Mesodermal cell (in vitro differentiated cells): Measurements from ENCODE around the gene B2M.
"Not testable (repeated sequence)": the region's sequence is repeated elsewhere in the genome, so short reads cannot be mapped to it uniquely, and the experiment has no call there.

ENCODE experiments used
- H3K27ac ChIP-seq: 2 replicates; pipeline ENCODE4 v1.7.0; 2013; ENCODE audit warnings: mild to moderate bottlenecking, low read depth, low read length, moderate library complexity; ENCODE audit not compliant: severe bottlenecking
- H3K36me3 ChIP-seq: 2 replicates; pipeline ENCODE4 v1.7.1; 2013; ENCODE audit warnings: mild to moderate bottlenecking, low read length, moderate library complexity; ENCODE audit not compliant: control insufficient read depth, insufficient read depth
- H3K4me1 ChIP-seq: one replicate; pipeline ENCODE4 v1.7.1; 2013; ENCODE audit warnings: mild to moderate bottlenecking, low read length; ENCODE audit not compliant: insufficient read depth, control insufficient read depth, poor library complexity, severe bottlenecking
- H3K4me3 ChIP-seq: 2 replicates; pipeline ENCODE4 v1.7.0; 2013; ENCODE audit warnings: low read length, control low read depth, mild to moderate bottlenecking; ENCODE audit not compliant: insufficient read depth, poor library complexity, severe bottlenecking; ENCODE audit errors: extremely low read depth
- H3K9me3 ChIP-seq: 2 replicates; pipeline ENCODE4 v1.7.1; 2013; ENCODE audit warnings: mild to moderate bottlenecking, low read length, moderate library complexity; ENCODE audit not compliant: control insufficient read depth
- WGBS, 2 experiments: methylation state at CpG; one replicate each; pipeline ENCODE4 v1.1.5; 2013; ENCODE audit warnings: missing lambda C conversion rate in 2 of 2; ENCODE audit not compliant: insufficient coverage in 2 of 2; 5-methylcytosine and 5-hydroxymethylcytosine counted together

The B2M gene

DNA sequence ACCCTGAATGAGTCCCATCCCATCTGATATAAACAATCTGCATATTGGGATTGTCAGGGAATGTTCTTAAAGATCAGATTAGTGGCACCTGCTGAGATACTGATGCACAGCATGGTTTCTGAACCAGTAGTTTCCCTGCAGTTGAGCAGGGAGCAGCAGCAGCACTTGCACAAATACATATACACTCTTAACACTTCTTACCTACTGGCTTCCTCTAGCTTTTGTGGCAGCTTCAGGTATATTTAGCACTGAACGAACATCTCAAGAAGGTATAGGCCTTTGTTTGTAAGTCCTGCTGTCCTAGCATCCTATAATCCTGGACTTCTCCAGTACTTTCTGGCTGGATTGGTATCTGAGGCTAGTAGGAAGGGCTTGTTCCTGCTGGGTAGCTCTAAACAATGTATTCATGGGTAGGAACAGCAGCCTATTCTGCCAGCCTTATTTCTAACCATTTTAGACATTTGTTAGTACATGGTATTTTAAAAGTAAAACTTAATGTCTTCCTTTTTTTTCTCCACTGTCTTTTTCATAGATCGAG, 4.5 kb downstream of the B2M start:
- WGBS, 2 experiments = 100% methylated on average over 1 of the region's 2 CpGs; no CpG with 5 or more reads in 1 of the 2 experiments
- no peak overlapping the region for H3K27ac ChIP-seq
- H3K4me1 ChIP-seq = peaks cover 7% of the 10 kb centered on the region
- no peak overlapping the region for H3K4me3 ChIP-seq
- H3K9me3 ChIP-seq = no peaks in the 10 kb centered on the region
- H3K36me3 ChIP-seq = peaks cover 30% of the 10 kb centered on the region

DNA sequence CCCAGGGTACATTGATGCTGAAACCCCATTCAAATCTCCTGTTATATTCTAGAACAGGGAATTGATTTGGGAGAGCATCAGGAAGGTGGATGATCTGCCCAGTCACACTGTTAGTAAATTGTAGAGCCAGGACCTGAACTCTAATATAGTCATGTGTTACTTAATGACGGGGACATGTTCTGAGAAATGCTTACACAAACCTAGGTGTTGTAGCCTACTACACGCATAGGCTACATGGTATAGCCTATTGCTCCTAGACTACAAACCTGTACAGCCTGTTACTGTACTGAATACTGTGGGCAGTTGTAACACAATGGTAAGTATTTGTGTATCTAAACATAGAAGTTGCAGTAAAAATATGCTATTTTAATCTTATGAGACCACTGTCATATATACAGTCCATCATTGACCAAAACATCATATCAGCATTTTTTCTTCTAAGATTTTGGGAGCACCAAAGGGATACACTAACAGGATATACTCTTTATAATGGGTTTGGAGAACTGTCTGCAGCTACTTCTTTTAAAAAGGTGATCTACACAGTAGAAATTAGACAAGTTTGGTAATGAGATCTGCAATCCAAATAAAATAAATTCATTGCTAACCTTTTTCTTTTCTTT, 5.8 kb downstream of the B2M start:
- H3K36me3 ChIP-seq = peaks cover 30% of the 10 kb centered on the region
- peaks cover 7% of the 10 kb centered on the region for H3K4me1 ChIP-seq
- no peak overlapping the region for H3K27ac ChIP-seq
- H3K4me3 ChIP-seq = no peak overlapping the region
- WGBS, 2 experiments = 90 to 100% methylated on average over 1 to 2 of the region's 2 CpGs
- H3K9me3 ChIP-seq = no peaks in the 10 kb centered on the region

DNA sequence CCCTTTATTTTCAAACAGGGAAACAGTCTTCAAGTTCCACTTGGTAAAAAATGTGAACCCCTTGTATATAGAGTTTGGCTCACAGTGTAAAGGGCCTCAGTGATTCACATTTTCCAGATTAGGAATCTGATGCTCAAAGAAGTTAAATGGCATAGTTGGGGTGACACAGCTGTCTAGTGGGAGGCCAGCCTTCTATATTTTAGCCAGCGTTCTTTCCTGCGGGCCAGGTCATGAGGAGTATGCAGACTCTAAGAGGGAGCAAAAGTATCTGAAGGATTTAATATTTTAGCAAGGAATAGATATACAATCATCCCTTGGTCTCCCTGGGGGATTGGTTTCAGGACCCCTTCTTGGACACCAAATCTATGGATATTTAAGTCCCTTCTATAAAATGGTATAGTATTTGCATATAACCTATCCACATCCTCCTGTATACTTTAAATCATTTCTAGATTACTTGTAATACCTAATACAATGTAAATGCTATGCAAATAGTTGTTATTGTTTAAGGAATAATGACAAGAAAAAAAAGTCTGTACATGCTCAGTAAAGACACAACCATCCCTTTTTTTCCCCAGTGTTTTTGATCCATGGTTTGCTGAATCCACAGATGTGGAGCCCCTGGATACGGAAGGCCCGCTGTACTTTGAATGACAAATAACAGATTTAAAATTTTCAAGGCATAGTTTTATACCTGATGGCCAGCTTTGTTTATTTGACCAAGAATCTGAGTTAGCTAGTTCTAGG, 7.0 kb downstream of the B2M start:
- Histone ChIP-seq H3K9me3 (no peaks in the 10 kb centered on the region), H3K4me3 (no peak overlapping the region), H3K27ac (no peak overlapping the region), H3K36me3 (peaks cover 30% of the 10 kb centered on the region), H3K4me1 (no peaks in the 10 kb centered on the region)
- 63% methylated on average over 3 of the region's 4 CpGs; no CpG with 5 or more reads in 1 of the 2 experiments for WGBS, 2 experiments

DNA sequence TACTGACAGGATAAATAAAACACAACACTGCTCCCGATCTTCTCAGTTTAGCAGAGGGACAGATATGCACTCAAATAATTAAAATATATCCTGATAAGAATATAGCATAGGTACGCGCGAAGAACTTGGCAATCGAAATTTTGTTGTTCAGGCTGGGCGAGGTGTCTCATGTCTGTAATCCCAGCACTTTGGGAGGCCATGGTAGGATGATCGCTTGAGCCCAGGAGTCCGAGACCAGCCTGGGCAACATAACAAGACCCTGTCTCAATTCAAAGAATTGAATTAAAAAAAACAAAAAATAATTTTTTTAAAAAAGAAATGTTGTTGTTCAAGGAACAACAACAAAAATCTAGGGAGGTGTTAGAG, 7.6 kb downstream of the B2M start:
- 100% methylated on average over 2 to 5 of the region's 8 CpGs for WGBS, 2 experiments
- Histone ChIP-seq H3K9me3 (no peaks in the 10 kb centered on the region), H3K4me3 (no peak overlapping the region), H3K36me3 (peaks cover 30% of the 10 kb centered on the region), H3K27ac (no peak overlapping the region), H3K4me1 (no peaks in the 10 kb centered on the region)

DNA sequence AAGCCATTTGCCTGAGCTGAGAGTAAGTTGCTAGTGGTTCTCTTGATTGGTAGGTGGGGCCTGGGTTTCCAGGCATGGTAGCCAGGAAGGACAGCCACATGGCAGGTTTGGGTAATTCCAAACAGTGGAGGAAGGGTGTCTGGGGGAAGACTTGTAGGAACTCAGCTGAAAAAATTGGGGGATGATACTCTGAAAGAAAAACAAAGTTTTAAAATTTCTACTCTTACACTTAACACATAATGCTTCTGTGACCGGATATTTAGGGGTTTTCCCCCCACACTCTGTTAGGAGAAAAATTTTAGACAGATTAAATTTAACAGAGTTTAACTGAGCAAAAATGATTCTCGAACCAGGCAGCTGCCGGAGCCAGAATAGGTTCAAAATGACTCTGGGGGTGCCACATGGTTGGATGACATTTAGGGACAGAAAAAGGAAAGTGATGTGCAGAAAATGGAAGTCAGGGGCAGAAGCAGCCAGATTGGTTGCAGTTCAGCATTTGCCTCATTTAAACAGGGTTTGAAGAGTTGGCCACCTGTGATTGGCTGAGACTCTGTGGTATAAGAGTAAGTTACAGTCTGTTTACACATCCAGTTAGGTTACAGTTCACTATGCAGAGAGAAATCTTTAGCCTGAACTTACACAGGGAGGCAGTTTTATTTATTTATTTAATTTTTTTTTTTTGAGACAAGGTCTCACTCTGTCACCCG, 8.1 kb downstream of the B2M start:
- Histone ChIP-seq H3K4me3 (no peak overlapping the region), H3K27ac (no peak overlapping the region), H3K9me3 (no peaks in the 10 kb centered on the region), H3K36me3 (peaks cover 30% of the 10 kb centered on the region), H3K4me1 (no peaks in the 10 kb centered on the region)
- 94 to 100% methylated on average over 3 to 4 of the region's 4 CpGs for WGBS, 2 experiments

DNA sequence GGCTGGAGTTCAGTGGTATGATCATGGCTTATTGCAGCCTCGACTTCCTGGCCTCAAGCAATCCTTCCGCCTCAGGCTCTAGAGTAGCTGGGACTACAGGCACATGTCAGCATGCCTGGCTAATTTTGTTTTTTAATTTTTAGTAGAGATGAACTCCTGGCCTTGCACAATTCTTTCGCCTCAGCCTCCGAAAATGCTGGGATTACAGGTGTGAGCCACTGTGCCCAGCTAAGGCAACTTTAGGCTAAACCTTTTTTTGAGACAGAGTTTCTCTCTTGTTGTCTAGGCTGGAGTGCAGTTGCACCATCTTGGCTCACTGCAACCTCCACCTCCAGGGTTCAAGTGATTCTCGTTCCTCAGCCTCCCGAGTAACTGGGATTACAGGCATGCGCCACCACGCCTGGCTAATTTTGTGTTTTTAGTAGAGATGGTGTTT, 8.7 kb downstream of the B2M start:
- 93 to 98% methylated on average over 7 to 8 of the region's 8 CpGs for WGBS, 2 experiments
- not testable (repeated sequence) for H3K4me1 ChIP-seq, H3K9me3 ChIP-seq, H3K4me3 ChIP-seq, H3K27ac ChIP-seq
- peaks cover 30% of the 10 kb centered on the region for H3K36me3 ChIP-seq

DNA sequence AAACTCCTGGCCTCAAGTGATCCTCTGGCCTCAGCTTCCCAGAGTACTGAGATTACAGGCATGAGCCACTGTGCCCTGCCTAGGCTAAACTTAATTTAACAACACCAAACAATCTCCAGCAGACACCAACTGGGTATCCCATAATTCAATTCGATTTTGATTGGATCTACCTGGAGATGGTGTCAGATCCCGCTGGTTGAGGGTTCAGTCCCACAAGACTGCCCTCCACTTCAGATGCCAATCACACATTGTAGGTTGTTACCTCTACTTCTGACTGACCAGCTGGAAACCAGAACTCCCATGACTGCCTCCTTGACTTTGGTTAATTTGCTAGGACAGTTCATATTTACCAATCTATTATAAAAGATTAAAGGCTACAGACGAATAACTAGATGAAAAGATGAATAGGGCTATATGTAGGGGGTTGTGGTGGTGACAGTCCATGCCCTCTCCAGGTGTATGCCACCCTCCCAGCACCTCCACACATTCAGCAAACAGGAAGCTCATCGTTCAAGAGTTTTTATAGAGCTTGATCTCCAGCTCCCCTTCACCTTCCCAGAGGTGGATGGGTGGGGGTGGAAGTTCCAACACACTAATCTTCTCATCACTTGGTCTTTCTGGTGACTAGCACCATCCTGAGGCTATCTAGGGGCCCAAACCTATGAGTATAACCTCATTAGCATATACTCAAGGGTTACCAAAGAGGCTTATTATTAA, 9.3 kb downstream of the B2M start:
- Histone ChIP-seq H3K36me3 (peaks cover 28% of the 10 kb centered on the region), H3K27ac (no peak overlapping the region), H3K4me1 (no peaks in the 10 kb centered on the region), H3K4me3 (no peak overlapping the region), H3K9me3 (no peaks in the 10 kb centered on the region)
- 100% methylated on average over 1 to 2 of the region's 4 CpGs for WGBS, 2 experiments

DNA sequence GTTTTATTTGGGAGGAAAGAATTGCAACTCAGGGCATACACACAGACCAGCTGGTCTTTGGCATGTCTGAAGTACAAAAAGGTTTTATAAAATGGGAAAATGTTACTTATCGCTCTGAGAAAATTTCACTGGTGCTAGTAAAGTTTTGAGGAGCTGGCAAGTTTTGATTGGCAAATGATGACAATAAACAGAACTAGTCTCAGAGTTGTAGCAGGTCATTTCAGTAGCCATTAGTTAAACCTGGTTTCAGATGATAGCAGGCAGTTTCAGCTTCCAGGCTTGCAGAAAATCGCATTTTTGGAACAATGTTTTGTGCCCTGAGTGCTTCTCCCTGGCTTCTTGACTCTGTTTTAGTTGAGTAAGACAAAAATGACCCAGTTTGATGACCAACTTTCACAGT, 10.7 kb downstream of the B2M start:
- 87% methylated on average over 2 of the region's 2 CpGs for WGBS, 2 experiments
- H3K4me3 ChIP-seq = no peak overlapping the region

DNA sequence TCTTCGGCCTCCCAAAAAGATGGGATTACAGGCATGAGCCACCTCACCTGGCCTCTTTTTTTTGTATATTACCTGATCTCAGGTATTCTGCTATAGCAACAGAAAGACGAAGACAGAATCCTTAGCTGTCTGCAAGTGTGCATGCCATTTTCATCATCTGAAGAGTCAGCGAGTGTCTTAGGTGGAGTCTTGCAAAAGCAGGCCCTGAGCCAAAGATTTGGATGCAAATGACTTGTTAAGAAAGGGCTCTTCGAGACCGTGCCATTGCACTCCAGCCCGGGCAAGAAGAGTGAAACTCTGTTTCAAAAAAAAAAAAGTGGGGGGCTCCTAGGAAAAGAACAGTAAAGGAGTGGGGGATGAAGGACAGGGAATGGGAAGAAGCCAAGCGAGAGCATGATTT, 14.8 kb downstream of the B2M start:
- no peaks in the 10 kb centered on the region for H3K9me3 ChIP-seq
- peaks cover 7% of the 10 kb centered on the region for H3K4me1 ChIP-seq
- no peaks in the 10 kb centered on the region for H3K36me3 ChIP-seq
- H3K27ac ChIP-seq = peak overlapping the region; percentile 83
- 87 to 88% methylated on average over 6 of the region's 7 CpGs for WGBS, 2 experiments
- no peak overlapping the region for H3K4me3 ChIP-seq

More for the DNA sequence above, 10.7 kb downstream of the B2M start:
- H3K27ac ChIP-seq = no peak overlapping the region
- H3K9me3 ChIP-seq = no peaks in the 10 kb centered on the region
- peaks cover 14% of the 10 kb centered on the region for H3K36me3 ChIP-seq
- H3K4me1 ChIP-seq = peaks cover 3% of the 10 kb centered on the region
